Measurements from ENCODE around the gene NOCT.

- TF ChIP-seq CTCF (IDR thresholded peaks at IDR 0.05 in 8 of 11, conservative IDR thresholded peaks at IDR 0.05 in 3 of 11) (peak in 7 of 11 experiments; percentile 7 to 71 (median 51)), POLR2A (IDR thresholded peaks at IDR 0.05) (peak in 1 of 3 donors; percentile 7), POLR2AphosphoS5 (IDR thresholded peaks at IDR 0.05) (peak; percentile 88 to 94 (median 94))
Observed at GRCh38 chr4:139083956-139084803, 68.6 kb downstream of the NOCT start.

Data from spleen (tissue), 7 donors.